ENCODE data around the gene C19orf38.
"Not testable (repeated sequence)": the region's sequence is repeated elsewhere in the genome, so short reads cannot be mapped to it uniquely, and the experiment has no call there.

The C19orf38 gene

GRCh38 chr19:10877608-10878007 lies 29.4 kb downstream of the C19orf38 start:
- DNase-seq = not testable (repeated sequence)

GRCh38 chr19:10878253-10878652 lies 30.0 kb downstream of the C19orf38 start:
- DNase-seq = no peak

- DNase-seq = no peak
These were observed 33.3 kb downstream of the C19orf38 start for GRCh38 chr19:10881403-10882107.

- no peak for DNase-seq
These were observed 33.9 kb downstream of the C19orf38 start for GRCh38 chr19:10882108-10882457.

- DNase-seq = no peak
These were observed 36.1 kb downstream of the C19orf38 start for GRCh38 chr19:10884274-10884673.

- DNase-seq = no peak
These were observed 37.3 kb downstream of the C19orf38 start for GRCh38 chr19:10885201-10886169.

- no peak for DNase-seq
These were observed 39.6 kb downstream of the C19orf38 start for GRCh38 chr19:10887616-10888367.

GRCh38 chr19:10888421-10888866 lies 40.2 kb downstream of the C19orf38 start:
- DNase-seq = no peak

GRCh38 chr19:10889880-10890279 lies 41.7 kb downstream of the C19orf38 start:
- DNase-seq = no peak

GRCh38 chr19:10891405-10892086 lies 43.3 kb downstream of the C19orf38 start:
- no peak for DNase-seq

GRCh38 chr19:10892256-10892655 lies 44.0 kb downstream of the C19orf38 start:
- DNase-seq = no peak

- no peak for DNase-seq
These were observed 46.6 kb downstream of the C19orf38 start for GRCh38 chr19:10894911-10895213.

GRCh38 chr19:10895363-10895762 lies 47.1 kb downstream of the C19orf38 start:
- DNase-seq = no peak

GRCh38 chr19:10895920-10896319 lies 47.7 kb downstream of the C19orf38 start:
- DNase-seq = no peak

- DNase-seq = no peak
These were observed 48.8 kb downstream of the C19orf38 start for GRCh38 chr19:10896851-10897526.

GRCh38 chr19:10898633-10899032 lies 50.4 kb downstream of the C19orf38 start:
- no peak for DNase-seq

GRCh38 chr19:10899151-10899653 lies 51.0 kb downstream of the C19orf38 start:
- no peak for DNase-seq

GRCh38 chr19:10907925-10908324 lies 59.7 kb downstream of the C19orf38 start:
- no peak for DNase-seq

GRCh38 chr19:10908380-10908960 lies 60.3 kb downstream of the C19orf38 start:
- DNase-seq = no peak

GRCh38 chr19:10911579-10912363 lies 63.6 kb downstream of the C19orf38 start:
- no peak for DNase-seq

- DNase-seq = no peak
These were observed 64.4 kb downstream of the C19orf38 start for GRCh38 chr19:10912619-10913018.
